Motor neuron (in vitro differentiated cells): ENCODE data around the gene PPP1R11. TPM values are rescaled to one million over a fixed set of nuclear protein-coding genes. Genes with fewer than 3 reads are reported as not detected.

Experiments
- ATAC-seq, 8 experiments: fragments of 200-7000 bp; cut with Tn5 transposase; replicated peaks in 6 of 8; 2 replicates each; pipeline ENCODE4 v1.8.0; 2021; ENCODE audit warnings: mild to moderate bottlenecking in 8 of 8, moderate library complexity in 8 of 8
- H3K27ac ChIP-seq, 2 donors: fragments of 250-450 bp; sonication (Bioruptor Pico); 2 replicates each; pipeline ENCODE4 v1.9.0; 2021; ENCODE audit warnings: antibody characterized with exemption in 2 of 2, mild to moderate bottlenecking in 2 of 2, moderate library complexity in 1 of 2
- H3K4me1 ChIP-seq, 2 donors: fragments of 250-450 bp; sonication (Bioruptor Pico); replicated peaks in 1 of 2; 2 replicates each; pipeline ENCODE4 v1.6.1; 2021; ENCODE audit warnings: antibody characterized with exemption in 2 of 2, mild to moderate bottlenecking in 2 of 2, moderate library complexity in 1 of 2
- H3K4me3 ChIP-seq, 5 donors: fragments of 250-450 bp; sonication (Bioruptor Pico); 2 replicates each; pipeline ENCODE4 v1.9.0; 2021; ENCODE audit warnings: antibody characterized with exemption in 5 of 5, mild to moderate bottlenecking in 5 of 5, moderate library complexity in 4 of 5
- WGBS, 10 experiments: fragments of 450-650 bp; shearing (Covaris generic); methylation state at CpG; one replicate each; pipeline ENCODE4 v1.0.0; 2022; 5-methylcytosine and 5-hydroxymethylcytosine counted together
- in situ Hi-C, 9 experiments: fragments of 400-800 bp; cut with MboI; loops; one replicate each; pipeline ENCODE4 v1.15.0; 2021; ENCODE audit warnings: low sequenced_read_pairs in 9 of 9, low pct_unique_long_range_greater_than_20kb in 2 of 9; ENCODE audit not compliant: unreplicated experiment in 9 of 9
- total RNA-seq, 8 experiments: library from RNA; unstranded; fragments of 300-600 nt; gene quantifications; 2 replicates each; pipeline versions ENCODE4 v1.2.3 to v1.2.4, GENCODE V29; 2022

Gene PPP1R11
- total RNA-seq, 8 experiments from 2014 or later: 29.5 to 75.8 (median 46.1) TPM

DNA sequence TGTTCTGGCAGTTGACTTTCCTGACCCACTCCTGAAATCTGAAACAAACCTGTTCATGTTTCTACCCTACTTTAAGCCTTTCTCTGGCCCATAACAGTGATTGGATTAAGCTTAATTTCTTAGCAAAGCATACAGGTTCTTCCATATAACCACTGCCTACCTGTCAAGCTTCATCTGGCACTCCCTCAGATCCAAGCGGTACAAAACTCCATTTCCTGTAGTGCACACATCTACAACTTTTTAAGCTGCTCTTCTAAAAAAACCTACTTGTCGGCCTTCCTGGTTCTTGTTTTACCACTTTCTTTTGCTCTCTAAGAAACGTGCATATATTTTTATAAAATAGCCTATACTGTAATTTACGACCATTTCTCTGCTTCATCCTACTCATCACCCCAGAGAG is 916 bp upstream of the PPP1R11 start:
- in situ Hi-C loops: no loop called here
- peak overlapping the region; percentile 59 to 79 (median 64) for H3K4me3 ChIP-seq
- H3K4me1 ChIP-seq: peaks cover 5 to 14% of the 10 kb centered on the region in 2 donors
- peak overlapping the region; percentile 82 to 86 for H3K27ac ChIP-seq
- no peak for ATAC-seq
- WGBS, 10 experiments: 0 to 29% (median 20%) methylated on average over 1 to 4 of the region's 4 CpGs; no CpG with 5 or more reads in 3 of the 10 experiments

DNA sequence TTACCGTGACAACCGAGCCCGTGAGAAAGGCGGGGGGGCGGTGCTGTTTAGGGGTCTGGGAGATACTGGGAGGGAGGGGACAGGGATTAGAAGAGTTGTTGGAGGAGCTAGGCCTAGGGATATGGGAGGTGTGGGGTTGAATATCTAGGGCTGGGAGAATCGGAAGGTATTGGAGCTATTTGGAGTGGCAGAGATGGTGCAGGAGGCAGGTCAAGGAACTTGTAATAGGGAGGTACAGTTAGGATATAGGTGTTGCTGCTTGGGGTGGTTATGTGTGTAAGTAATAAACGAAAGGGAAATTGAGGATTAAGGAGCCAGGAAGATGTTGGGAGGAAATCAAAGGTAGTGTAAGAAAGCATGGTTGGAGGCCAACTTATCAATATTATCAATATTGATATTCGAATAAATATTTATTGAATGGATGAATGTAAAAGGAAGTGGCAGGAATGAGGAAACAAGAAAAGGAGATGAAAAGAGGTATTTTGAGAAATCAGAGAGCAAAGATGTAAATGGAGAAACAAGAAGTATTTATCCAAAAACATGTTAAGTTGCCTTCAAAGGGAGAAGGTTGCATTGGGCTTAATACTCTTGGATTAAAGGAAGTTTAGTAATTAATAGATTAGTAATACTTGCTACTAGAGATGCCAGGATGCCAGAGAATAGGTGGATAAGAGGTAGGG is 602 bp downstream of the PPP1R11 start:
- Histone ChIP-seq H3K27ac (peak overlapping the region; percentile 92 to 95), H3K4me3 (peak overlapping the region; percentile 59 to 79 (median 64)), H3K4me1 (peaks cover 8 to 10% of the 10 kb centered on the region in 2 donors)
- no peak for ATAC-seq
- in situ Hi-C loops: no loop called here
- 0 to 25% (median 11%) methylated on average over 1 to 3 of the region's 8 CpGs; no CpG with 5 or more reads in 1 of the 10 experiments for WGBS, 10 experiments

DNA sequence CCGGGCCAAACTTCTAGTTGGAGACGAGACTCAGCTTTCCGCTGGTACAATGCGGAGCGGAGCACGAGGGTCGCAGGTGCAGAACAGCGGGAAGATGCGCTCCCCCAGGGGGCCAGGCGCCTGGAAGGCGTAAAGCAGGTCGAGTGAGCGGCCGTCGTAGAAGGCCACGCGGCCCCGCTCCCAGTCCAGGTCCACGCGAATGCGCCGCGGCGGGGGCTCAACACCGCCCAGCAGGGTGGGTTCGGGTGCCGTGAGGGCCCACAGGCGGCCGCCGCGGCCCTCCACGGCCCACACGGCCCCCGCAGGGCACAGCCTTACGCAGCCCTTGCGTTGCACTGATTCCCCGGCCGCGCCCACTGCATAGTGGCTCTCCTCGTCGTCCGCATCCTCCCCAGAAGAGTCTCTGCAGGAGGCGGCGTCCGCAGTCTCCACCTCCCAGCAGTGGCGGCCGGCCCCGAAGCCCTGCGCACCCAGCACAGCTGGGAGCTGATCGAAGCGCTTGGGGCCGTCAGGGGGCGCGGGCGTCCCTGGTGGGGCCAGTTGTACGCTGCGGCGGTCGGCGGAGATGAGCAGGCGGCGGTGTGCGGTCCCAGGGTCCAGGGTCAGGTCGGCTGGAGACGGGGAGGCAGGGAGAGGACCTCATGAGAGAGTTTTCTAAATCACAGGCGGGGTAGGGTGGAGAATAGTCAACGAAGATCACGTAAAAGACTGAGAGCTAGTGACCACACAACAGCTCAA is 4.3 kb downstream of the PPP1R11 start:
- Histone ChIP-seq H3K4me1 (peaks cover 8 to 9% of the 10 kb centered on the region in 2 donors), H3K4me3 (peak overlapping the region in 2 of 5 donors; percentile 9 to 12), H3K27ac (peak overlapping the region in 1 of 2 donors; percentile 46)
- WGBS, 10 experiments: 31 to 74% (median 50%) methylated on average over 1 to 17 of the region's 68 CpGs; no CpG with 5 or more reads in 3 of the 10 experiments
- in situ Hi-C loops: no loop called here
- peak in 4 of 8 experiments; percentile 0 to 36 (median 14) for ATAC-seq

DNA sequence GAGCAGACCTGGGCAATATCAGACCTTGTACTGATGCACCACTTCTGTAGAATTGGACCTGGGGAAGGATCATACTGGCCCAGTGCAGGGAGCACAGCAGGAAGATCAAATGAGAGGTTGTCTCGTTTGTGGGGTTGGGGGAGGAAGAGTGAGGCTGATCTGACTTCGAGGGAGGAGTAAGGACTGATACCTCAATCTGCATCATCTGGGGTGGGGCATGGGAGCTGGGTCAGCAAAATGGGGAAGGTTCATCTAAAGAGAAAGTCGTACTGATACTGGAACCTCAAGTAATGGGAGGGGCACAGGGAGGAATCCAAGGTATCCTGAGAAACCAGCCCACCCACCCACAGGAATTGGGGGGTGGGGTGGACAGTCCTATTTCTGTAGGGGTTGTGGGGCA is 4.9 kb downstream of the PPP1R11 start:
- WGBS, 10 experiments: 43 to 100% (median 60%) methylated on average over 1 to 3 of the region's 3 CpGs; no CpG with 5 or more reads in 7 of the 10 experiments
- H3K4me3 ChIP-seq: no peak overlapping the region

DNA sequence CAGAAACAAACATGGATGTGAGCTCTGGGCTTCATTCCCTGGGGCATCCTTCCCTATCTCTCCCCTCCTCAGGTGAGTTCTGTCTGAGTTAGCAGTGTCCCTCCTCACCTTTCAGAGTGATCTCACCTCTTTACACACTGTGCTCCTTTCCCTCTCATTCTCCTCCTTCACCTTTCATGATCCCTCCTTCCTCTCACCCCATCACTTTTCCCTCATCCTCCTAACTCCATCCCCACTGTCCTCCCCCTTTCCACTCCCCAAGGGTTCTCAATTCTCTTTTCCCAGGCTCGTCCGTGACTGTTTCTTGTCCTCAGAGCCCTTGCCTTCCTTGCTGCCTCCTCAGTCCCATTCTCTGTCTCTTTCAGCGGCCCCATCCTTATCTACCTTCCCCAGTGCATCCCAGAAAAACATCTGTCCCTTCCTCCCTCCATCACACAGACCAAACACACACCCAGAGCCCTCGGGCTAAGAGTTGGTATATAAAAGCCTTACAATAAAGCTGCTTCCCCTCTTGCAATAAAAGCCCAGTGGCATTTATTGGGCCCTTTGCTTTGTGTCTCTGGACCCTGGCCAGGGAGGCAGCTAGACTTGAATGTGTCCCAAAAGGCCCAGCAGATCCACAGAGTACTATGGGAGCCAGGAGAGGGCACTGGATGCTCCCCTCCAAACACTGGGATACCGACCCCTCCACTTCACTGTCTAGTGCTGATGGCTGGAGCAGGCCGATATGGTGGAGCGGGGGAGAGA is 6.7 kb downstream of the PPP1R11 start:
- Histone ChIP-seq H3K4me1 (peaks cover 3 to 8% of the 10 kb centered on the region in 2 donors), H3K27ac (no peak overlapping the region), H3K4me3 (no peak overlapping the region)
- 0 to 65% (median 40%) methylated on average over 1 to 7 of the region's 7 CpGs for WGBS, 10 experiments
- peak in 1 of 8 experiments; percentile 9 for ATAC-seq
- in situ Hi-C loops: no loop called here

More for the DNA sequence above, 4.9 kb downstream of the PPP1R11 start:
- in situ Hi-C loops: no loop called here
- ATAC-seq: no peak
- Histone ChIP-seq H3K27ac (no peak overlapping the region), H3K4me1 (peaks cover 8 to 9% of the 10 kb centered on the region in 2 donors)

DNA sequence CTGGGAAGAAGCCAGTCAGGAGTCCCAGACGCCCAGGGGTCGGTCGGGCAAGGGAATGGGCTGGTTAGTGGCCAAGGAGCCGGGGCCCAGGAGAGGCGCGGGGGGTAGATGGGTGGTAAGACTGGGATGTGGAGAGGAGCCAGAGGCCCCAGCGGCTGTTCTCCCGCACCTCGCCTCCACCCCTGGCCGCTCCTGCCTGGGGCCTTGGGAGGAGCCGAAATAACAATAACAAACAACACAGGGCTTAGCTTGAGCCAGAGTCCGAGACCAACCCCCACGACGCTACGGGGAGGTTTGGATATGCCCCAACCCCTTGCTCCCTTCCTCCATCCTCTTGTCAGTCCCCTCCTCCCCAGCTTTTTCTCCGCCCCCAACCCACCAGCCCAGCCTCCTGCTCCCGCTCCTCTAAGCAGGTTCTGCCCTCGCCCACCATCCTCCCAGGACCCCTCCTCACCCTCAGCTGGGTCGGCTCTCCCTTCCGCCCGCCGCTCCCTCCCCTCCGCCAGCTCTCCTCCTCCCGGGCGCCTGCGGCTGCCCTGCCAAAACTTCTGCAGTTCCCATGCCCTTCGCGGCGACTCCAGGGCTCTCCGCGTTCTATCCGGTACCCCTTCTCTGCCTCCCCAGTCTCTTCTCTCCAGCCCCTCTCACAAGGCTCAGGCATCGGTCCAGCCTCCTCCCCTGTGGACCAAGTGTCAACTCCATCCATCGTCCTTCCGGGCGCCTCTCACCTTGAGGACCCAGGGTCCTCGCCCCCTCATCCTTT is 7.5 kb downstream of the PPP1R11 start:
- in situ Hi-C loops: no loop called here
- H3K27ac ChIP-seq: no peak overlapping the region
- 0 to 4% (median 0%) methylated on average over 1 to 8 of the region's 37 CpGs; no CpG with 5 or more reads in 7 of the 10 experiments for WGBS, 10 experiments
- peak overlapping the region; percentile 15 to 29 (median 18) for H3K4me3 ChIP-seq
- peak; percentile 6 to 74 (median 33) for ATAC-seq
- peaks cover 3 to 8% of the 10 kb centered on the region in 2 donors for H3K4me1 ChIP-seq

DNA sequence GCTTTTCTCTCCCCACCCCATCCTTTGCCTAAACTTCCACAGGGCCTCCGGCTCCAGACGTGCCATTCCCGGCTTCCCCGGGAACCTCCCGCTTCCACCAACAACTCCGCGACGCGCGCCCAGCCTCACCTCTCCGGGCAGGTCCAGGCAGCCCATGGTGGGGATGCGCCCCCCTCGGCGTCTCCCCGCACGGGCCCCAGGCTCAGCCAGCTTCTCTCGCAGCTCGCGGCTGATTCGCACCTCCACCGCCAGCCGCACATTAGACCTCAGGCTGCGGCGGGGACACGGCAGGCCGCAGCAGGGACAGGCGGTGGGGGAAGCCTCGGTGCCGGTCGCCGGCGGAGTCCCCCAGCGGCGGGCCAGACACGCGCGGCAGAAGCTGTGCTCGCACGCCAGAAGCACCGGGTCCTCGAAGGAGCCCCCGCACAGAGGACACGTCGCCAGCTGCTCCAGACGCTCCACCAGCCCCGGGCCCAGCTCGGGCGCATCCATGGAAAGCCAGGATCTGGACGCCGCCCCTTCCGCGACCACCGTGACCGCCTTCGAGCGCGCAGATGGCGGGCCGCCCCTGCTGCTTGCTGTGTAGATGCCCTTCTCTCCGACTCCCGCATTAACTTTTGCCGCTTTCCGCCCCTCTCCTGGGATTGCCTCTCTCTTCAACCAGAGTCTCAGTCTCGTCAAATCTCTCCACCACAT is 8.2 kb downstream of the PPP1R11 start, which contains the start of gene RNF39:
RNF39 (minus strand) TSS at position 676 of the 696 bp plus-strand sequence; CDS start at position 492, 184 bp downstream.
- WGBS, 10 experiments: 0 to 20% (median 4%) methylated on average over 3 to 21 of the region's 64 CpGs; no CpG with 5 or more reads in 4 of the 10 experiments
- peak in 6 of 8 experiments; percentile 10 to 52 (median 42) for ATAC-seq
- Histone ChIP-seq H3K4me3 (peak within 1 kb of the TSS; percentile 15 to 29 (median 18)), H3K4me1 (peaks cover 3 to 8% of the 10 kb centered on the region in 2 donors), H3K27ac (no peak within 1 kb of the TSS)
- in situ Hi-C loops: no loop called here

DNA sequence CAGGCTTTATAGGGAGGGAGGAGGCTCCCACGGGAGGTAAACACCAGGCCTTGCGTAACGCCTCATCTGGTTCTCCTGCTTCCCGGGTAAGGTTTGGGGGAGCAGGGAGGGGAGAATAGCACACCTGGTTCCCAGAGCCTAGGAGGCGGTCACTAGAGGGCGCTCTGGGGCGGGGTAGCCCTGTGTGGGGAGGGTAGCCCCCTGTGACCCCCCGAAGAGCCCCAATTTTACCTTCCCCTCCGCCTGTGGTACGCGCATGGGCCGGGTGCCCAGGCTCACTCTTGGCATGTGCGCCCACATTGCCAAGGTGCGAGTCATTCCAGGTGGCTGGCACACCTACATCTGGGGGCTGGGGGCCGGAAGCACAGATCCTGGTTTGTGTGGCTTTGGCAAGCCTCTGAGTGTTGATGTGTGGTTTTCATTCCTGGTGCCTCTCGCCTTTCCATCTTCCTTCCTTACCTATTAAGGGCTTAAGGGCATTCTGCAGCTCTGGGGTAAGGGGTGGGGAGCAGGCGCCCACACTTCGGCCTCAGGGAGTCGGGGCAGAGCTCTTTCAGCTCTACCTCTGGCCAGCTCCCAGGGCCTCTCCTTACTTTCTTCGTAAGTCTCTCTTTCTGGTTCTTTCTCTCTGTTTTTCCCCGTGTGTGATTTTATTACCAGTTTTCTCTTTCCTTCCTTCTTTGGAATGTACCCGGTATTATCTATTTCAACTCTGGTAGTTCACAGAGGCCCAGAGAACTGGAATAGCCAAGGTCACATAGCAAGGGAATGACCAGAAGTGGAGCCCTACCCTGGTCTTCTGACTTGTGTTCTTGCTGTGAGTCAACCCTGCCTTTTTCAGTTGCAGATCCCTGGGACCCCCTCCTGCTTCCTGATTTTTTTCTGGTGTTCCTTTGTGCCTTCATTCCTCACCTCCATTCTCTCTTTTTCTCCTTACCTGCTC is 9.1 kb downstream of the PPP1R11 start:
- peak in 2 of 8 experiments; percentile 8 for ATAC-seq
- no peak overlapping the region for H3K27ac ChIP-seq
- peaks cover 3 to 8% of the 10 kb centered on the region in 2 donors for H3K4me1 ChIP-seq
- WGBS, 10 experiments: 28 to 63% (median 47%) methylated on average over 2 to 6 of the region's 22 CpGs; no CpG with 5 or more reads in 2 of the 10 experiments
- in situ Hi-C loops: no loop called here
- peak overlapping the region in 3 of 5 donors; percentile 18 to 29 (median 24) for H3K4me3 ChIP-seq

DNA sequence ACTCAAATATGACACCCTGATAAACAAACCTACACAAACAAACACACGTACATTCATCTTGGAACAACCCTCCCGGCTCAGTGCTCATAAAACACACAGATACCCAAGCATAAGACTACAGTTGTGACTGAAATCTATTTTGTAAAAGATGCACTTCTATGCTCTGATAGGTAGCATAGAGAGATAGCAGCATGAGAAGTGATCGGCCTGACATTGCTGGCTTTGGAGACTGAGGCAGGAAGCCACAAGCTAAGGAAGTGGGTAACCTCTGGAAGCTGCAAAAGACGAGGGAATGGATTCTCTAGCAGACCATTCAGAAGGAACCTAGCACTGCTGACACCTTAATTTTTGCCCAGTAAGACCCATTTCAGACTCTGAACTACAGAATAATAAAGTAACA is 10.2 kb downstream of the PPP1R11 start:
- in situ Hi-C loops: no loop called here
- 32 to 83% (median 65%) methylated on average over 1 to 4 of the region's 4 CpGs; no CpG with 5 or more reads in 2 of the 10 experiments for WGBS, 10 experiments
- Histone ChIP-seq H3K4me1 (peaks cover 3 to 5% of the 10 kb centered on the region in 2 donors), H3K4me3 (no peak overlapping the region), H3K27ac (no peak overlapping the region)
- no peak for ATAC-seq

DNA sequence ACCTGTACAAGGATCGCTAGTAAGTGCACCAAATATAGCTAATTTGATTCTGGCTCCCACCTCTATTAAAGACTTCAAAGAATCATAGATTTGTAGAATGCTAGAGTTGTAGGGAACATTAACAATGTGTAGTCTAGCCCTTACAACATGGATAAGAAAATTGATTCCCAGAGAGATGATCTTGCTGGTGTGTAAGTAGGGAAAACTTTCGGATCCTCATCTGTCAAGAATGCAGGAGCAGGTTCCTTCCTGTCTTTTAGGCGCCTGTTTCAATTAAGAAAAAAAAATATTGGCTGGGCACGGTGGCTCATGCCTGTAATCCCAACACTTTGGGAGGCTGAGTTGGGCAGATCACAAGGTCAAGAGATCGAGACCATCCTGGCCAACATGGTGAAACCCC is 20.9 kb downstream of the PPP1R11 start:
- ATAC-seq: no peak

More for the DNA sequence above, 20.9 kb downstream of the PPP1R11 start:
- no peak overlapping the region for H3K27ac ChIP-seq
- H3K4me3 ChIP-seq: no peak overlapping the region
- H3K4me1 ChIP-seq: no peaks in the 10 kb centered on the region
- 30 to 100% (median 69%) methylated on average over 1 to 5 of the region's 5 CpGs for WGBS, 10 experiments
- in situ Hi-C loops: no loop called here
